Tibial nerve (tissue), 4 donors: ENCODE data around the gene ZMAT3. TPM values are rescaled to one million over a fixed set of nuclear protein-coding genes. Genes with fewer than 3 reads are reported as not detected.
A peak's percentile ranks its signal among the peaks of the same experiment; 100 is the strongest.
"Not testable (repeated sequence)": the region's sequence is repeated elsewhere in the genome, so short reads cannot be mapped to it uniquely, and the experiment has no call there.

Experiments used
- DNase-seq, 2 donors: peaks; one replicate each; pipeline ENCODE4 v3.0.0-alpha.2; 2019; ENCODE audit warnings: low spot score in 2 of 2
- H3K27ac ChIP-seq, 4 donors: fragments of 200-600 bp; sonication (generic) in 3 of 4; one replicate each; pipeline ENCODE4 v1.5.1; 2017 to 2019; ENCODE audit warnings: mild to moderate bottlenecking in 1 of 4
- H3K27me3 ChIP-seq, 2 donors: fragments of 200-600 bp; sonication (generic) in 1 of 2; one replicate each; pipeline versions ENCODE4 v1.5.1 to v1.6.0; 2017 to 2019
- H3K36me3 ChIP-seq, 3 donors: fragments of 200-600 bp; sonication (generic); one replicate each; pipeline ENCODE4 v1.5.1; 2018 to 2019
- H3K4me1 ChIP-seq, 4 donors: fragments of 200-600 bp; sonication (generic) in 3 of 4; one replicate each; pipeline ENCODE4 v1.5.1; 2017 to 2019
- H3K4me3 ChIP-seq, 4 donors: fragments of 200-600 bp; sonication (generic) in 3 of 4; one replicate each; pipeline ENCODE4 v1.5.1; 2017 to 2019; ENCODE audit warnings: mild to moderate bottlenecking in 1 of 4, moderate library complexity in 1 of 4
- H3K9me3 ChIP-seq, 4 donors: fragments of 200-600 bp; sonication (generic) in 3 of 4; one replicate each; pipeline ENCODE4 v1.5.1; 2017 to 2019
- CTCF ChIP-seq, 5 experiments: fragments of 200-600 bp in 3 of 5; fragments of 450-650 bp in 2 of 5; sonication (generic) in 3 of 5; IDR thresholded peaks; one replicate each; pipeline ENCODE4 v1.5.1; 2016 to 2019; ENCODE audit warnings: antibody characterized with exemption in 5 of 5, mild to moderate bottlenecking in 3 of 5, moderate library complexity in 2 of 5
- EP300 ChIP-seq, 2 donors: sonication (generic); formaldehyde crosslinking; IDR thresholded peaks; one replicate each; pipeline ENCODE4 v1.6.1; 2017; ENCODE audit warnings: antibody characterized with exemption in 2 of 2, mild to moderate bottlenecking in 1 of 2
- POLR2A ChIP-seq, 2 donors: fragments of 450-650 bp; IDR thresholded peaks; one replicate each; pipeline ENCODE4 v1.6.1; 2017; ENCODE audit warnings: antibody characterized with exemption in 2 of 2, mild to moderate bottlenecking in 2 of 2, moderate library complexity in 2 of 2
- WGBS, 2 donors: methylation state at CpG; one replicate each; pipeline ENCODE4 v1.1.5; 2018; 5-methylcytosine and 5-hydroxymethylcytosine counted together
- total RNA-seq, 4 donors: library from RNA; depleted of rRNA; stranded (reverse); fragments of >200 nt; gene quantifications; one replicate each; pipeline ENCODE4 v1.1.0, GENCODE V29; 2016

Gene ZMAT3
- total RNA-seq, 4 donors from 2014 or later: 15.6 to 19.0 (median 16.7) TPM

- Histone ChIP-seq H3K4me3 (no peak overlapping the region), H3K9me3 (no peaks in the 10 kb centered on the region), H3K27ac (no peak overlapping the region), H3K27me3 (no peaks in the 10 kb centered on the region), H3K36me3 (peaks cover 0 to 6% (median 0%) of the 10 kb centered on the region in 3 donors), H3K4me1 (peaks cover 0 to 21% (median 0%) of the 10 kb centered on the region in 4 donors)
- TF ChIP-seq POLR2A (IDR thresholded peaks at IDR 0.05): no peak
- TF ChIP-seq EP300 (IDR thresholded peaks at IDR 0.05): no peak
- TF ChIP-seq CTCF (IDR thresholded peaks at IDR 0.05): no peak
- WGBS, 2 donors: 82 to 92% methylated on average over 12 of the region's 12 CpGs
- no peak for DNase-seq
Measured at GRCh38 chr3:179038216-179038898, 33.3 kb downstream of the ZMAT3 start.

- peaks cover 0 to 6% (median 0%) of the 10 kb centered on the region in 3 donors for H3K36me3 ChIP-seq
- DNase-seq: peak in 1 of 2 donors; percentile 15
- no peak for TF ChIP-seq CTCF (IDR thresholded peaks at IDR 0.05)
- no peak for TF ChIP-seq POLR2A (IDR thresholded peaks at IDR 0.05)
- TF ChIP-seq EP300 (IDR thresholded peaks at IDR 0.05): no peak
- WGBS, 2 donors: 40 to 60% methylated on average over 9 to 10 of the region's 10 CpGs
- H3K27ac ChIP-seq: peak overlapping the region in 1 of 4 donors; percentile 65
- no peak overlapping the region for H3K4me3 ChIP-seq
- no peaks in the 10 kb centered on the region for H3K27me3 ChIP-seq
- peaks cover 0 to 21% (median 0%) of the 10 kb centered on the region in 4 donors for H3K4me1 ChIP-seq
- H3K9me3 ChIP-seq: no peaks in the 10 kb centered on the region
Measured at GRCh38 chr3:179037351-179037750, 34.3 kb downstream of the ZMAT3 start.

GRCh38 chr3:179036626-179037300, 34.8 kb downstream of the ZMAT3 start:
- Histone ChIP-seq H3K27ac (peak overlapping the region in 1 of 4 donors; percentile 65), H3K36me3 (peaks cover 0 to 6% (median 0%) of the 10 kb centered on the region in 3 donors), H3K27me3 (no peaks in the 10 kb centered on the region), H3K9me3 (no peaks in the 10 kb centered on the region), H3K4me3 (no peak overlapping the region), H3K4me1 (peaks cover 0 to 21% (median 0%) of the 10 kb centered on the region in 4 donors)
- WGBS, 2 donors: 93 to 95% methylated on average over 10 of the region's 10 CpGs
- TF ChIP-seq EP300 (IDR thresholded peaks at IDR 0.05): no peak
- no peak for TF ChIP-seq POLR2A (IDR thresholded peaks at IDR 0.05)
- TF ChIP-seq CTCF (IDR thresholded peaks at IDR 0.05): no peak
- no peak for DNase-seq

GRCh38 chr3:179036226-179036625, 35.4 kb downstream of the ZMAT3 start:
- WGBS, 2 donors: 93 to 94% methylated on average over 2 of the region's 2 CpGs
- H3K4me3 ChIP-seq: no peak overlapping the region
- H3K4me1 ChIP-seq: peaks cover 0 to 21% (median 0%) of the 10 kb centered on the region in 4 donors
- no peaks in the 10 kb centered on the region for H3K27me3 ChIP-seq
- DNase-seq: no peak
- no peaks in the 10 kb centered on the region for H3K9me3 ChIP-seq
- no peak overlapping the region for H3K27ac ChIP-seq
- peaks cover 0 to 6% (median 0%) of the 10 kb centered on the region in 3 donors for H3K36me3 ChIP-seq
- TF ChIP-seq POLR2A (IDR thresholded peaks at IDR 0.05): no peak
- no peak for TF ChIP-seq EP300 (IDR thresholded peaks at IDR 0.05)
- no peak for TF ChIP-seq CTCF (IDR thresholded peaks at IDR 0.05)

GRCh38 chr3:179035232-179035631, 36.4 kb downstream of the ZMAT3 start:
- peaks cover 0 to 6% (median 0%) of the 10 kb centered on the region in 3 donors for H3K36me3 ChIP-seq
- no peaks in the 10 kb centered on the region for H3K9me3 ChIP-seq
- H3K27ac ChIP-seq: no peak overlapping the region
- no peak for DNase-seq
- H3K4me1 ChIP-seq: peaks cover 0 to 21% (median 0%) of the 10 kb centered on the region in 4 donors
- no peak overlapping the region for H3K4me3 ChIP-seq
- H3K27me3 ChIP-seq: no peaks in the 10 kb centered on the region
- TF ChIP-seq POLR2A (IDR thresholded peaks at IDR 0.05) (no peak), EP300 (IDR thresholded peaks at IDR 0.05) (no peak)
- WGBS, 2 donors: 88 to 96% methylated on average over 3 of the region's 3 CpGs

GRCh38 chr3:179033304-179033657, 38.3 kb downstream of the ZMAT3 start:
- not testable (repeated sequence) for H3K27me3 ChIP-seq, H3K36me3 ChIP-seq, H3K4me3 ChIP-seq, H3K9me3 ChIP-seq, DNase-seq
- peaks cover 0 to 18% (median 0%) of the 10 kb centered on the region in 4 donors for H3K4me1 ChIP-seq
- peak overlapping the region in 1 of 4 donors; percentile 55 for H3K27ac ChIP-seq
- 55 to 65% methylated on average over 5 of the region's 5 CpGs for WGBS, 2 donors

- H3K27ac ChIP-seq, H3K9me3 ChIP-seq, H3K4me3 ChIP-seq, H3K36me3 ChIP-seq, H3K27me3 ChIP-seq, DNase-seq: not testable (repeated sequence)
- WGBS, 2 donors: 89 to 92% methylated on average over 39 to 40 of the region's 42 CpGs
- peaks cover 0 to 17% (median 0%) of the 10 kb centered on the region in 4 donors for H3K4me1 ChIP-seq
Measured at GRCh38 chr3:179032454-179033303, 38.9 kb downstream of the ZMAT3 start.
